ENCODE data around the gene MNX1. TPM values are rescaled to one million over a fixed set of nuclear protein-coding genes. Genes with fewer than 3 reads are reported as not detected.

The MNX1 gene
- total and polyA plus RNA-seq, 2 of the 4 experiments (the other 2 are of a cell fraction), result not detected

- Histone ChIP-seq H4K5ac (ENCODE audit: low read depth, low read length) (no peak overlapping the region), H2BK15ac (ENCODE audit: low read depth, low read length) (no peak overlapping the region), H3K27me3 (ENCODE audit: control insufficient read depth, insufficient read depth, low read length) (peaks cover 97% of the 10 kb centered on the region), H3K4me2 (ENCODE audit: low read depth, low read length) (no peak overlapping the region), H2AK9ac (replicated peaks; ENCODE audit: low read depth, low read length, poor library complexity) (no peak overlapping the region), H2BK120ac (ENCODE audit: low read depth, low read length) (no peak overlapping the region), H3K4ac (ENCODE audit: low read depth, low read length) (no peak overlapping the region), H3K14ac (replicated peaks; ENCODE audit: low read depth, low read length) (no peak overlapping the region), H3K18ac (ENCODE audit: low read depth, low read length) (no peak overlapping the region), H3K36me3 (ENCODE audit: control insufficient read depth, insufficient read depth, low read length) (no peaks in the 10 kb centered on the region), H3K4me1 (ENCODE audit: control insufficient read depth, insufficient read depth, low read length) (no peaks in the 10 kb centered on the region), H2BK5ac (ENCODE audit: low read depth, low read length, poor library complexity, severe bottlenecking) (no peak overlapping the region), H4K91ac (ENCODE audit: insufficient read depth, low read depth, low read length) (no peak overlapping the region), H3K79me1 (ENCODE audit: low read depth in 1 of 2, low read length in 2 of 2) (no peaks in the 10 kb centered on the region), H2AFZ (replicated peaks; ENCODE audit: low read length, poor library complexity) (no peak overlapping the region), H3K9me1 (ENCODE audit: insufficient read depth, low read length) (no peaks in the 10 kb centered on the region), H3K56ac (ENCODE audit: extremely low read depth, insufficient read depth, low read length) (no peak overlapping the region), H3K4me3 (ENCODE audit: insufficient read depth, low read depth, low read length) (no peak overlapping the region), H3K9me3 (ENCODE audit: control insufficient read depth, insufficient read depth, low read length) (peaks cover 10% of the 10 kb centered on the region), H4K20me1 (ENCODE audit: insufficient read depth, low read length) (no peaks in the 10 kb centered on the region; the same call in 1 of the 2 replicates), H2AK5ac (ENCODE audit: low read depth, low read length) (no peak overlapping the region), H3K9ac (ENCODE audit: low read depth, low read length) (no peak overlapping the region), H3K27ac (ENCODE audit: insufficient read depth, low read length) (no peak overlapping the region), H2BK20ac (ENCODE audit: low read depth, low read length) (no peak overlapping the region), H4K8ac (ENCODE audit: low read depth in 2 of 2, low read length in 2 of 2) (no peak overlapping the region), H3K23ac (ENCODE audit: low read depth, low read length) (no peak overlapping the region)
- TF ChIP-seq MAFK (IDR thresholded peaks at IDR 0.05; ENCODE audit: low read depth, low read length), result no peak
- BruUV-seq (replicated peaks), result no TSS peak
- intact Hi-C loops (cut with micrococcal nuclease), result no loop called here
- dilution Hi-C loops (cut with HindIII; ENCODE audit: low sequenced_read_pairs, unreplicated experiment), result no loop called here
- ChIA-PET POLR2A (ENCODE audit: unreplicated experiment) (no interaction called here), CTCF (no interaction called here)
- WGBS, 2 experiments (ENCODE audit: extremely low coverage in 2 of 2, insufficient read length in 1 of 2), result no CpG with 5 or more reads among the region's 6 CpGs
- in situ Hi-C loops (cut with MboI; ENCODE audit: low sequenced_read_pairs), result no loop called here
- ATAC-seq (ENCODE audit: low read depth) (no peak), DNase-seq (no peak)
Measured at GRCh38 chr7:157003445-157003755, 7.1 kb downstream of the MNX1 start.

Measured in IMR-90 (cell line).